22Rv1 (cell line): ENCODE results near the gene GPATCH1.

Source experiments
- CTCF ChIP-seq: fragments of 450-650 bp; IDR thresholded peaks from 2 replicates; pipeline ENCODE4 v1.5.1; 2017; ENCODE audit warnings: mild to moderate bottlenecking
- ZFX ChIP-seq: fragments of 450-650 bp; IDR thresholded peaks from 2 replicates; pipeline ENCODE4 v1.6.1; 2017; ENCODE audit warnings: antibody characterized with exemption, borderline replicate concordance

GRCh38 chr19:33159149-33159548 lies 78.2 kb downstream of the GPATCH1 start:
- no peak for TF ChIP-seq CTCF
- no peak for TF ChIP-seq ZFX
